H1 (cell line): Measurements from ENCODE around the gene FAM83F. TPM values are rescaled to one million over a fixed set of nuclear protein-coding genes. Genes with fewer than 3 reads are reported as not detected.

ENCODE experiments used
- ASH2L ChIP-seq: fragments of 200-600, 300-600 bp; sonication (generic); IDR thresholded peaks from one replicate; pipeline ENCODE4 v1.7.1; 2017; ENCODE audit warnings: low read length
- CREB1 ChIP-seq: IDR thresholded peaks from 2 replicates; pipeline ENCODE4 v1.6.1; 2012; ENCODE audit warnings: inconsistent platforms
- EP300 ChIP-seq, 2 experiments: IDR thresholded peaks; 1 replicate in 1 of 2; 2 replicates in 1 of 2; pipeline ENCODE4 v1.6.1; 2011 to 2012; ENCODE audit warnings: low read depth in 2 of 2, low read length in 2 of 2, mild to moderate bottlenecking in 2 of 2, borderline replicate concordance in 1 of 2, inconsistent platforms in 1 of 2, moderate library complexity in 1 of 2
- POLR2AphosphoS5 ChIP-seq: IDR thresholded peaks from 2 replicates; pipeline ENCODE4 v1.6.1; 2011; ENCODE audit warnings: low read depth, low read length
- POU5F1 ChIP-seq: IDR thresholded peaks from 2 replicates; pipeline ENCODE4 v1.6.1; 2011; ENCODE audit warnings: low read depth, mild to moderate bottlenecking, low read length, moderate library complexity
- RNF2 ChIP-seq: fragments of 200-900, 300-1000 bp; sonication (generic); IDR thresholded peaks from 2 replicates; pipeline ENCODE4 v1.7.1; 2016; ENCODE audit warnings: borderline replicate concordance, low read depth, mild to moderate bottlenecking, antibody characterized with exemption, low read length; ENCODE audit not compliant: poor library complexity, severe bottlenecking; ENCODE audit errors: missing control alignments
- SUZ12 ChIP-seq: fragments of 200-600 bp; sonication (generic); IDR thresholded peaks from 2 replicates; pipeline ENCODE4 v1.6.1; 2012; ENCODE audit warnings: mild to moderate bottlenecking, inconsistent platforms, low read length, moderate library complexity, mixed read lengths
- polyA plus RNA-seq, 7 experiments: library from polyadenylated mRNA; depleted of rRNA in 3 of 7; stranded (reverse) in 5 of 7; unstranded in 2 of 7; fragments of >200 nt in 5 of 7; fragments of 200-250 nt in 2 of 7; gene quantifications; 1 replicate in 5 of 7; 2 replicates in 1 of 7; 4 replicates in 1 of 7; pipeline versions ENCODE4 v1.2.1 to v1.2.3, GENCODE V29; 2011 to 2013; ENCODE audit warnings: missing spikeins in 2 of 7, mixed read lengths in 2 of 7
- total RNA-seq: library from RNA; stranded (reverse); fragmentation: NEBNext Ultra II Directional; extraction: Animal tissue kit (Norgen Biotek cat#: 25700); gene quantifications from 2 replicates; pipeline ENCODE4 v1.2.1, GENCODE V29; 2021
- TF ChIP-seq, protein P1 (sequence below): fragments of 300-600 bp; sonication (generic); IDR thresholded peaks from 2 replicates; pipeline ENCODE4 v1.7.1; 2012; ENCODE audit warnings: low read length, moderate library complexity, mild to moderate bottlenecking, inconsistent platforms; ENCODE audit not compliant: insufficient replicate concordance

FAM83F gene
- total and polyA plus RNA-seq, 2 of the 8 experiments (the other 6 are each of a cell fraction or from before 2014, with no cell fraction given): 8.6 to 18.9 TPM

DNA sequence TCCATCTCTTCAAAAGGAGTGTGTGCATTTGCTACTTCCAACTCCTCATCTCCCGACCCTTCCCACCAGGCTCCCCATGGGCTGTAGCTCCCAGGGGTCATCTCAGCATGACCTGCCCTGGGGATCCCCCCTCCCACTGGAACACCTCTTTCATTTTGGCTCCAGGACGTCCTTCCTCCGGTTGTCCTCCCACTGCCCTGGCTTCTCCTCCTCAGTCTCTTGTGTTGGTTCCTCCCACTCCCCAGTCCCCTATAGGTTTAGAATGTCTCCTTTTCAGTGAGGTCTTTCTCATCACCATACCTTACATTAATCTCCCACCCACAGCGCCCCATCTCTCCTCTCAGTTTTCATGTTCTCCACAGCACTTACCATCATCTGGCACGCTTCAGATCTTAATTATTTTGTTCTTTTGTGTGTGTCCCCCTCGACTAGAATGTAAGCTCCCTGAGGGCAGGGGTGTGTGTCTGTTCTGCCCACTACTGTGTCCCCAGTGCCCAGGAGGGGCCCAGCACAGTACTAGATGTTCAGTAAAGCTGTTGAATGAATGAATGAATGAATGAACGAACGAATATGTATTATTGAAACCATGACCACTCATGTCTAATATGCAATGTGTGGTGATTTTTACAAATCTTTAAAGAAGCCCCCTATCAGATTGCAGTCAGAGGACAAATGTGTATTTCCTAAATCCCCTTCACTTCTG, 36.6 kb upstream of the FAM83F start (continued):
- TF ChIP-seq, protein P1, sequence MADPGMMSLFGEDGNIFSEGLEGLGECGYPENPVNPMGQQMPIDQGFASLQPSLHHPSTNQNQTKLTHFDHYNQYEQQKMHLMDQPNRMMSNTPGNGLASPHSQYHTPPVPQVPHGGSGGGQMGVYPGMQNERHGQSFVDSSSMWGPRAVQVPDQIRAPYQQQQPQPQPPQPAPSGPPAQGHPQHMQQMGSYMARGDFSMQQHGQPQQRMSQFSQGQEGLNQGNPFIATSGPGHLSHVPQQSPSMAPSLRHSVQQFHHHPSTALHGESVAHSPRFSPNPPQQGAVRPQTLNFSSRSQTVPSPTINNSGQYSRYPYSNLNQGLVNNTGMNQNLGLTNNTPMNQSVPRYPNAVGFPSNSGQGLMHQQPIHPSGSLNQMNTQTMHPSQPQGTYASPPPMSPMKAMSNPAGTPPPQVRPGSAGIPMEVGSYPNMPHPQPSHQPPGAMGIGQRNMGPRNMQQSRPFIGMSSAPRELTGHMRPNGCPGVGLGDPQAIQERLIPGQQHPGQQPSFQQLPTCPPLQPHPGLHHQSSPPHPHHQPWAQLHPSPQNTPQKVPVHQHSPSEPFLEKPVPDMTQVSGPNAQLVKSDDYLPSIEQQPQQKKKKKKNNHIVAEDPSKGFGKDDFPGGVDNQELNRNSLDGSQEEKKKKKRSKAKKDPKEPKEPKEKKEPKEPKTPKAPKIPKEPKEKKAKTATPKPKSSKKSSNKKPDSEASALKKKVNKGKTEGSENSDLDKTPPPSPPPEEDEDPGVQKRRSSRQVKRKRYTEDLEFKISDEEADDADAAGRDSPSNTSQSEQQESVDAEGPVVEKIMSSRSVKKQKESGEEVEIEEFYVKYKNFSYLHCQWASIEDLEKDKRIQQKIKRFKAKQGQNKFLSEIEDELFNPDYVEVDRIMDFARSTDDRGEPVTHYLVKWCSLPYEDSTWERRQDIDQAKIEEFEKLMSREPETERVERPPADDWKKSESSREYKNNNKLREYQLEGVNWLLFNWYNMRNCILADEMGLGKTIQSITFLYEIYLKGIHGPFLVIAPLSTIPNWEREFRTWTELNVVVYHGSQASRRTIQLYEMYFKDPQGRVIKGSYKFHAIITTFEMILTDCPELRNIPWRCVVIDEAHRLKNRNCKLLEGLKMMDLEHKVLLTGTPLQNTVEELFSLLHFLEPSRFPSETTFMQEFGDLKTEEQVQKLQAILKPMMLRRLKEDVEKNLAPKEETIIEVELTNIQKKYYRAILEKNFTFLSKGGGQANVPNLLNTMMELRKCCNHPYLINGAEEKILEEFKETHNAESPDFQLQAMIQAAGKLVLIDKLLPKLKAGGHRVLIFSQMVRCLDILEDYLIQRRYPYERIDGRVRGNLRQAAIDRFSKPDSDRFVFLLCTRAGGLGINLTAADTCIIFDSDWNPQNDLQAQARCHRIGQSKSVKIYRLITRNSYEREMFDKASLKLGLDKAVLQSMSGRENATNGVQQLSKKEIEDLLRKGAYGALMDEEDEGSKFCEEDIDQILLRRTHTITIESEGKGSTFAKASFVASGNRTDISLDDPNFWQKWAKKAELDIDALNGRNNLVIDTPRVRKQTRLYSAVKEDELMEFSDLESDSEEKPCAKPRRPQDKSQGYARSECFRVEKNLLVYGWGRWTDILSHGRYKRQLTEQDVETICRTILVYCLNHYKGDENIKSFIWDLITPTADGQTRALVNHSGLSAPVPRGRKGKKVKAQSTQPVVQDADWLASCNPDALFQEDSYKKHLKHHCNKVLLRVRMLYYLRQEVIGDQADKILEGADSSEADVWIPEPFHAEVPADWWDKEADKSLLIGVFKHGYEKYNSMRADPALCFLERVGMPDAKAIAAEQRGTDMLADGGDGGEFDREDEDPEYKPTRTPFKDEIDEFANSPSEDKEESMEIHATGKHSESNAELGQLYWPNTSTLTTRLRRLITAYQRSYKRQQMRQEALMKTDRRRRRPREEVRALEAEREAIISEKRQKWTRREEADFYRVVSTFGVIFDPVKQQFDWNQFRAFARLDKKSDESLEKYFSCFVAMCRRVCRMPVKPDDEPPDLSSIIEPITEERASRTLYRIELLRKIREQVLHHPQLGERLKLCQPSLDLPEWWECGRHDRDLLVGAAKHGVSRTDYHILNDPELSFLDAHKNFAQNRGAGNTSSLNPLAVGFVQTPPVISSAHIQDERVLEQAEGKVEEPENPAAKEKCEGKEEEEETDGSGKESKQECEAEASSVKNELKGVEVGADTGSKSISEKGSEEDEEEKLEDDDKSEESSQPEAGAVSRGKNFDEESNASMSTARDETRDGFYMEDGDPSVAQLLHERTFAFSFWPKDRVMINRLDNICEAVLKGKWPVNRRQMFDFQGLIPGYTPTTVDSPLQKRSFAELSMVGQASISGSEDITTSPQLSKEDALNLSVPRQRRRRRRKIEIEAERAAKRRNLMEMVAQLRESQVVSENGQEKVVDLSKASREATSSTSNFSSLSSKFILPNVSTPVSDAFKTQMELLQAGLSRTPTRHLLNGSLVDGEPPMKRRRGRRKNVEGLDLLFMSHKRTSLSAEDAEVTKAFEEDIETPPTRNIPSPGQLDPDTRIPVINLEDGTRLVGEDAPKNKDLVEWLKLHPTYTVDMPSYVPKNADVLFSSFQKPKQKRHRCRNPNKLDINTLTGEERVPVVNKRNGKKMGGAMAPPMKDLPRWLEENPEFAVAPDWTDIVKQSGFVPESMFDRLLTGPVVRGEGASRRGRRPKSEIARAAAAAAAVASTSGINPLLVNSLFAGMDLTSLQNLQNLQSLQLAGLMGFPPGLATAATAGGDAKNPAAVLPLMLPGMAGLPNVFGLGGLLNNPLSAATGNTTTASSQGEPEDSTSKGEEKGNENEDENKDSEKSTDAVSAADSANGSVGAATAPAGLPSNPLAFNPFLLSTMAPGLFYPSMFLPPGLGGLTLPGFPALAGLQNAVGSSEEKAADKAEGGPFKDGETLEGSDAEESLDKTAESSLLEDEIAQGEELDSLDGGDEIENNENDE: no peak
- TF ChIP-seq ASH2L: no peak
- TF ChIP-seq SUZ12: no peak
- TF ChIP-seq EP300 (IDR thresholded peaks at IDR 0.05; ENCODE audit: borderline replicate concordance in 1 of 2, low read depth in 2 of 2, low read length in 2 of 2): no peak
- no peak for TF ChIP-seq RNF2
- no peak for TF ChIP-seq POU5F1
- TF ChIP-seq POLR2AphosphoS5: no peak
- TF ChIP-seq CREB1: no peak
